HG03039 (cell line): Measurements from ENCODE around the gene HBQ1.
"Not testable (repeated sequence)": the region's sequence is repeated elsewhere in the genome, so short reads cannot be mapped to it uniquely, and the experiment has no call there.

Experiments used
- ATAC-seq: cut with Tn5 transposase; IDR thresholded peaks from one replicate; pipeline ENCODE4 v1.9.1; 2021; ENCODE audit warnings: mild to moderate bottlenecking, moderate library complexity; ENCODE audit not compliant: unreplicated experiment

The HBQ1 gene

GRCh38 chr16:180101-180675, at the start of gene HBQ1:
Gene HBQ1, plus strand, starts transcription at chr16:180459. Its CDS starts 28 bp downstream, at chr16:180487.
- ATAC-seq: no peak

DNA sequence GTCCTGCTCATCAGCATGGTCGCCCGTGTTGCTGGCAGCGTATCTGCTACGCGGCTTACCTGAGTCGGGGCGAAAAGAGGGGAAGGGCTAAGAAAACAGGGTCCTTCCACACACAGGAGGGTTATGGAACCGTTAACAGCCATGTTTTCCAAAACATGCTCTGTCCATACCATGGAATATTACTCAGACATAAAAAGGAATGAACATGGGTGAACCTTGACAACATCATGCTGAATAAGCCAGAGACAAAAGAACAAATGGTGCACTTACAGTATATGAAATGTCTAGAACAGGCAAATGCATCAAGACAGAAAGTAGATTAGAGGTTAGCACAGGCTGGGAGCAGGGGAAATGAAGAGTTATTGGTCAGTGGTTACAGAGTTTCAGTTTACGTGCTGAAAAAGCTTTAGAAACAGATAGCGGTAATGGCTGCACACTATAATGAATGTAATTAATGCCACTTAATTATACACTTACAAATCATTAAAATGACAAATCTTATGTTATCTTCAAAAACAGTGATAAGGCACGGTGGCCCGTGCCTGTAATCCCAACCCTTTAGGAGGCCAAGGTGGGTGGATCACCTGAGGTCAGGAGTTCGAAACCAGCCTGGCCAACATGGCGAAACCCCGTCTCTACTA, 49.6 kb upstream of the HBQ1 start:
- ATAC-seq: no peak

DNA sequence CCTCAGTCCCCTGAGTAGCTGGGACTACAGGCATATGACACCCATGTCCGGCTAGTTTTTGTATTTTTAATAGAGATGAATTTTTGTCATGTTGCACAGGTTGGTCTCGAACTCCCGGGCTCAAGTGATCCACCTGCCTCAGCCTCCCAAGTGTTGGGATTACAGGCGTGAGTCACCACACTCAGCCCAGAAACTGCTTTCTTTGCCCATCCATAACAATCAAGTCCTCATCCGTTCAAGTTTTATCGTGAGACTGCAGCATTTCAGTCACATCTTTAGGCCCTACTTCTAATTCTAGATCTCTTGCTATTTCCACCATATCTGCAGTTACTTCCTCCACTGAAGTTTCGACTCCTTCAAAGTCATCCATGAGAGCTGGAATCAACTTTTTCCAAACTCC, 48.1 kb upstream of the HBQ1 start:
- ATAC-seq: no peak

DNA sequence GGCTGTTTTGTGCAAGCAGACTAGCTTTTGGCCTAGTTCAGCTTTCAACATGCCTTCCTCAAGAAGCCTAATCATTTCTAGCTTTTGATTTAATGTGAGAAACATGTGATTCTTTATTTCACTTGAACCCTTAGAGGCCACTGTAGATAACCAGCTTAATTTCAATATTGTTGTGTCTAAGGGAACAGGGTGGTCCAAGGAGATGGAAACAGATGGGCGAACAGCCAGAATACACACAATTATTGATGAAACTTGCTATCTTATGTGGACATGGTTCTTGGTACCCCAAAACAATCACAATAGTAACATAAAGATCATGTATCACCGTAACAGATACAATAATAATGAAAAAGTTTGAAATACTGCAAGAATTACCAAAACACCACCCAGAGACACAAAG, 46.5 kb upstream of the HBQ1 start:
- no peak for ATAC-seq

DNA sequence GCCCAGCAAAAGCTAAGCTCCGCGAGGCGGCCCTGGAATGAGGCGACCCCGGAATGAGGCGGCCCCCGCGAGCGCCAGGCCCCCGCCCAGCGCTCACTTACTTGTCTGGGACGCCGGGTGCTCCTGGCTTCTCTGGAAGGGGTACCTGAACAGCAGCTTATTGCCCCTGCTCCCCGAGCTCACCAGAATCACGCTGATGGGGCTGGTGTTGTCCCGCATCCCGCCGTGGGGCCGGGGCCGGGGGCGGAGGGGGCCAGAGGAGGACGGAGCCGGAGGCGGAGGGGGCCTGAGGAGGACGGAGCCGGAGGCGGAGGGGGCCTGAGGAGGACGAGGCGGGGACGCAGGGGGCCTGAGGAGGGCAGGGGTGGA, 42.2 kb upstream of the HBQ1 start:
- no peak for ATAC-seq

DNA sequence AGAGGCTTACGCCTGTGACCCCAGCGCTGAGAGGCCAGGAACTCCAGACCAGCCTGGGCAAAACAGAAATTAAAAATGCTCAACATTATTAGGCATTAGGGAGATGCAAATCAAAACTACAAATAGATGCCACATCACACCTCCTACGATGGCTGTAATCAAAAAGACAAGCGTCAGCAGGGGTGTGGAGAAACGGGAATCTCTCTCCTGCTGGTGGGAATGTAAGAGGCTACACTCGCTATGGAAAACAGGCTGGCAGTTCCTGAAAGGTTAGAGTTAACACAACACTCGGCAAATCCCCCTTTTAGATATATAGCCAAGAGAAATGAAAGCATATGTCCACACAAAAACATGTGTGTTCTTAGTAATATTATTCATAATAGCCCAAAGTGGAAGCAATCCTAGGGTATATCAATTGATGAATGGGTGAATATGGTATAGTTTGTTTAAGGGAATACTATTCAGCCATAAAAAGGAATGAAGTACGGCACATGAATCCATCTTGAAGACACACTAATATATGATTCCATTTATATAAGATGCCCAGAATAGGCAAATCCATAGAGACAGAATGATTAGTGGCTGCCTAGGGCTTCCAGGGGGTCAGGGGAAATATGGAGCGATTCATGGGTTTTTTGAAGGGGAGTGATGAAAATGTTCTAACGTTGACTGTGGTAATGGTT, 39.9 kb upstream of the HBQ1 start:
- no peak for ATAC-seq

GRCh38 chr16:142405-142967, 37.8 kb upstream of the HBQ1 start:
- no peak for ATAC-seq

DNA sequence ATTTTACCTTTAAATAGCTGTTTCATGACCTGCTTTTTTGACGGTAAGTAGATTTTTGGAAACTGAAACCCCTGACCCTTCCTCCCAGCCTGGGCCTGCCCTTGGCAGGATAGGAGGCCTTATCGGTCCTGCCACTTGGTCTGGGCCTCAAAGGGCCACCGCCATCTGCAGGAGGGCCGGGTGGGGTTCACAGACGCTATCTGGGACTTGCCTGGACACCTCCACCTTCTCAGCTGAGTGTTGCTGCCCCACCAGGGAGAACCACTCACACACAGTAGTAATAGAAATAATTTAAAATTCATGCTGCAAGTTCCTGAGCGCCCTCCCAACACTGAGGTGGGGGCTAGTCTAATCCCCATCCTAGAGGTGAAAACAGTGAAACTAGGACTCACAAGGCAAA, 37.2 kb upstream of the HBQ1 start:
- ATAC-seq: no peak

- no peak for ATAC-seq
Measured at GRCh38 chr16:143456-143855, 36.8 kb upstream of the HBQ1 start.

DNA sequence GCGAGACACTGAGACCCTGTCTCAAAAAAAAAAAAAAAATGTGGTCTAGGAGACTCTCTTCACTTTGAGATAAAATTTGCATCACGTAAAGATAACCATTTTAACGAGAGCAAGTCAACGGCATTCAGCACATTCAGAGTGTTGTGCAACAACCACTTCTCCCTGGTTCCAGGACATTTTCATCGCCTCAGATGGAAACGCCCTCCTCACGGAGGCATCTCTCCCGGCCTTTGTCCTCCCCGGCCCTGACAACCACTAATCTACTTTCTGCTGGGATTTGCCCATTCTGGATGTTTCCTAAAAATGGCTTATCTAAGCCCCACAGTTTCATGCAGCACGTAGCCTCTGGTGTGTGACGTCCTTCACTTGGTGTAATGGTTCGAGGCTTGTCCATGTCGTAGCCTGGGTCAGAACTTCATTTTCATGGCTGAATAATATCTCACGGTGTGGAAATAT, 35.4 kb upstream of the HBQ1 start:
- no peak for ATAC-seq

GRCh38 chr16:146646-147045, 33.6 kb upstream of the HBQ1 start:
- no peak for ATAC-seq

DNA sequence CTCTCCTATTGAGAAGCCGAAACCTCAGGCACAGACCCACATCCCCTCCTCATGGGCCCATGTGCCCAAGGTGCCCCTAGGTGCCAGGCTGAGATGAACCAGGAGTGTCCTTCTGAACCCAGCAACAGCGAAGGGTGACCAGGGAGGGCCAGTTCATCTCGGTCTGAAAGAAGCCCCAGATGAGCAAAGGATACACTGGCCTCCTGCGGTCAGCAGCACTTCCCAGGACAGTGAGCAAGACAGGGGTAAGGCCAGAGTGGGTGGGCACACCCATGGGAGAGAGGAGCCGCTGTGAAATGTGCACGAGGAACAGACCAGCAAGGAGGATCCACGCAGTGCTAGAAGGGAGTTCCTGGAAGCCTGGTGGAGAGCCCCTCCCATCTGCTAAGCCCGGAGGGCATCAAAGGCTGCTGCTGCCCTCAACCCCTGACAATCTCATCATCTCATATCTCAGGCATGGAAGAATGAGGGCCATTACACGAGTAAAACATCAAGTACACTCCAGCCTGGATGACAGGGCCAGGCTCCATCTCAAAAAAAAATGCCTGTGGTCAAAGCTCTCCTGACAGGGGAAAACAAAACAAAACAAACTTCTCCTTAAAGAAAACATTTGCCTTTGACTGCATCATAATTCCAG, 31.1 kb upstream of the HBQ1 start:
- ATAC-seq: no peak

DNA sequence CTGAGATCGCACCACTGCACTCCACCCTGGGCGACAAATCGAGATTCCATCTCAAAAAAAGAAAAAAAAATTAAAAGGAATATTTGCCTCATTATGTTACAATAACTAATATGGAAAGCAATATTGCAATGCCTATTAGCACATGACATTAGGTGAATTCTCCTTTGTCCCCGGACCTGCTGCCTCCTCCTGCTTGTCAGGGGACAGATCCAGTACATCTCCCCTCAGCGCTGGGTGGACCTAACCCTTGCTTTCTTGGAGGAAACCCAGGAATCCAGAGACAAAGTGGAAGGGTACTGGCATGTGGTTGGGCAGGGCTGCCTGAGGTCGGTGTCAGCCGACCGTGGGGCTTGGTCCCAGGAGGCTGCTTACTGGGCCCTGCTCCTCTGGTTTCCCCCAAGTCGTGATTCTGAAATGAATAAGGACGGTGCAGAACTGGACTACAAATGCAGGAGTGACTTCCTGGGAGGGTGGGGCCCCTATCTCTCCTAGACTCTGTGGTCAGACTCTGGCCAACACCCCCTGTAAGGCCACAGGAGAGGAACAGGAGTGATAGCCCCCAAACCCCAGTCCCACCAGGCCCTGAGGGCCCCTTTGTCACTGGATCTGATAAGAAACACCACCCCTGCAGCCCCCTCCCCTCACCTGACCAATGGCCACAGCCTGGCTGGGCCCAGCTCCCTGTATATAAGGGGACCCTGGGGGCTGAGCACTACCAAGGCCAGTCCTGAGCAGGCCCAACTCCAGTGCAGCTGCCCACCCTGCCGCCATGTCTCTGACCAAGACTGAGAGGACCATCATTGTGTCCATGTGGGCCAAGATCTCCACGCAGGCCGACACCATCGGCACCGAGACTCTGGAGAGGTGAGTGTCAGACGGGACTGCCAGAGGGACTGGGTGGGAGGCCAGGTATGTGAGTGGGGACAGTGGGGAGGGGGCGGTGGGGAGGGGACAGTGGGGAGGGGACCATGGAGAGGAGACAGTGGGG, 27.8 kb upstream of the HBQ1 start, which contains the start of gene HBZ:
Gene HBZ, plus strand, starts transcription at position 504 of the 988 bp plus-strand sequence. Its CDS starts 266 bp downstream, at position 770.
- ATAC-seq: no peak

DNA sequence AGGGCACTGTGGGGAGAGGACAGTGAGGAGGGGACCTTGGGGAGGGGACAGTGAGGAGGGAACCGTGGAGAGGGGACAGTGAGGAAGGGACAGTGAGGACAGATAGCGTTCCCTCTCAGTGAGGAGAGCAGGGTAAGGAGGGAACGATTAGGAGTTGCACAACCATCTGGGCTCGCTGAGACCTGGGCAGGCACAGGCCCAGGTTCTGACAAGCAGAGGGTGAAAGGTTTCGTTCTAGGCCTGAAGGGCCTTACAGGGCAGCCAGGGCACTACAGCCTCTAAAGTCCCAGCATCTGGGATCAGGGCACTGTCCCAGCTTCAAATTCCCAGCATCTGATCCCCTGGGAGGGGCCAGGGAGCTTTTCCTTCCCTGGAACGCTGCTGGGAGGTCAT, 27.1 kb upstream of the HBQ1 start:
- ATAC-seq: not testable (repeated sequence)

GRCh38 chr16:153550-154216, 26.6 kb upstream of the HBQ1 start:
- ATAC-seq: not testable (repeated sequence)

DNA sequence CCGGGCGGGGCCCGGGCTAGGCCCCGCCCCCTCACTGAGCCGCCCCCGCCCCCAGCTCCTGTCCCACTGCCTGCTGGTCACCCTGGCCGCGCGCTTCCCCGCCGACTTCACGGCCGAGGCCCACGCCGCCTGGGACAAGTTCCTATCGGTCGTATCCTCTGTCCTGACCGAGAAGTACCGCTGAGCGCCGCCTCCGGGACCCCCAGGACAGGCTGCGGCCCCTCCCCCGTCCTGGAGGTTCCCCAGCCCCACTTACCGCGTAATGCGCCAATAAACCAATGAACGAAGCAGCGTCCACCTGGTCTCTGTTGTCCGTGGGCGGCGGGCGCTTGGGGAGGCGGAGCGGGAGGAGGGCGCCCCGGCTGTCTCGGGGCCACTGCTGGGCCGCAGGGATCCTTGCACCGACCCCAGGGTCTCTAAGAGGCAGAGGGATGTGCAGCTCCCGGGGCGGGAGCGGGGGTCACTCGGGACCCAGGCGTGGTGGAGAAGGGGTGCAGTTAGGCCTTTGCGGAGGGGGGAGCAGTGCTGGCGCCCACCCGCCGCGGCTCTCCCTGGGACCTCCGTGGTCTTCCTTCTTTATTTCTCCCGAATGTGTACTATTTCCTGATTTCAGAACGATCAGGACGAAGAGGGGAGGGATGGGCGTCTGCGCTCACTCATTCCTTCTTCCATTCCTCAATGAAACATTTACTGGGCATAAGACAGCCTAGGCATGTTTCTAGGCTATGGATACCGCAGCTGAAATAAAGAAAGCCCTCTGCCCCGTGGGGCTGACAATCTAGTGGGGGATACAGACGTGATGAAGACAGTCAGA, 25.8 kb upstream of the HBQ1 start:
- no peak for ATAC-seq

DNA sequence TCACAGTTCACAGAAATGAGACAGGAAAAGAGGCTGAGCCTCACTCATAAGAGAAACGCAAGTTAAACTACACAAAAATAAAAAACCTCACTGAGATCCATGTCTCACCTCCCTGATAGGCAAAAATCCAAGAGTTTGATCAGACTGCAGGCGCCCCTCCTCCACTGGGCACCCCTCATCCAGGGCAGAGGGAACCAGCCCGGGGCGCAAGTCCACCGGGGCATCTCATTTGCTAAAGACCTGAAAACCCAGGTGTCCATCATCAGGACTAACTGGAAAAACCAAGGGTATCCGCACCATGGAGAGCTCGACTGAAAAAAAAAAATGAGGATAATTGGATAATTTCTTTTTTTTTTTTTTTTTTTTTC, 25.2 kb upstream of the HBQ1 start:
- no peak for ATAC-seq

DNA sequence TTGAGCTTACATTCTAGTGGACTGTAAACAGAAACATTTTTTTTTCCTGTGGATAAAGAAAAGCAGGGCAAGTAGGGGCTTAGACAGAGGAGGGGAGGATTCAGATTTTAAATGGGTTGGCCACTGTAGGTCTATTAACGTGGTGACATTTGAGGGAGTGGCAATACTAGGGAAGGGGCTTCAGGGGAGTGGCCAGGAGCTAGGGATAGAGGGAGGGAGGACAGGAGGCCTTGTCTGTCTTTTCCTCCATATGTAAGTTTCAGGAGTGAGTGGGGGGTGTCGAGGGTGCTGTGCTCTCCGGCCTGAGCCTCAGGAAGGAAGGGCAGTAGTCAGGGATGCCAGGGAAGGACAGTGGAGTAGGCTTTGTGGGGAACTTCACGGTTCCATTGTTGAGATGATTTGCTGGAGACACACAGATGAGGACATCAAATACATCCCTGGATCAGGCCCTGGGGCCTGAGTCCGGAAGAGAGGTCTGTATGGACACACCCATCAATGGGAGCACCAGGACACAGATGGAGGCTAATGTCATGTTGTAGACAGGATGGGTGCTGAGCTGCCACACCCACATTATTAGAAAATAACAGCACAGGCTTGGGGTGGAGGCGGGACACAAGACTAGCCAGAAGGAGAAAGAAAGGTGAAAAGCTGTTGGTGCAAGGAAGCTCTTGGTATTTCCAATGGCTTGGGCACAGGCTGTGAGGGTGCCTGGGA, 21.0 kb upstream of the HBQ1 start:
- ATAC-seq: no peak
